DOHH2 (cell line): ENCODE results near the gene RPTOR.

Source experiments
- H3F3A ChIP-seq: fragments of 200-600 bp; sonication (generic), shearing (Covaris generic); 2 replicates; pipeline ENCODE4 v1.6.0; 2016; ENCODE audit warnings: antibody characterized with exemption, mild to moderate bottlenecking; ENCODE audit not compliant: control insufficient read depth, insufficient read depth
- H3K27ac ChIP-seq: fragments of 200-600 bp; sonication (generic); 2 replicates; pipeline ENCODE4 v1.5.1; 2014; ENCODE audit warnings: low read depth, mild to moderate bottlenecking, low read length, moderate library complexity
- H3K27me3 ChIP-seq: fragments of 200-600 bp; sonication (generic); 2 replicates; pipeline ENCODE4 v1.6.1; 2014; ENCODE audit warnings: mild to moderate bottlenecking, low read length, mixed read lengths; ENCODE audit not compliant: control insufficient read depth
- H3K36me3 ChIP-seq: fragments of 200-600 bp; sonication (generic); 2 replicates; pipeline ENCODE4 v1.6.1; 2014; ENCODE audit warnings: mild to moderate bottlenecking, low read length, moderate library complexity, mixed read lengths; ENCODE audit not compliant: control insufficient read depth
- H3K4me1 ChIP-seq: fragments of 200-600 bp; sonication (generic); 2 replicates; pipeline ENCODE4 v1.6.1; 2014; ENCODE audit warnings: mild to moderate bottlenecking, low read length, mixed read lengths; ENCODE audit not compliant: control insufficient read depth
- H3K4me2 ChIP-seq: fragments of 200-600 bp; sonication (generic); 2 replicates; pipeline ENCODE4 v1.6.0; 2014; ENCODE audit warnings: mild to moderate bottlenecking, low read length, moderate library complexity
- H3K4me3 ChIP-seq: fragments of 200-600 bp; sonication (generic); 2 replicates; pipeline ENCODE4 v1.5.1; 2014; ENCODE audit warnings: mild to moderate bottlenecking, low read length, mixed read lengths
- H3K79me2 ChIP-seq: fragments of 200-600 bp; sonication (generic); 2 replicates; pipeline ENCODE4 v1.6.1; 2014; ENCODE audit warnings: mild to moderate bottlenecking, low read length, mixed read lengths; ENCODE audit not compliant: control insufficient read depth
- H3K9me2 ChIP-seq: fragments of 200-600 bp; sonication (generic); replicated peaks from 2 replicates; pipeline ENCODE4 v1.6.1; 2014; ENCODE audit warnings: mild to moderate bottlenecking, low read length, mixed read lengths; ENCODE audit not compliant: control insufficient read depth
- H3K9me3 ChIP-seq: fragments of 200-600 bp; sonication (generic); 2 replicates; pipeline ENCODE4 v1.6.1; 2014; ENCODE audit warnings: antibody characterized with exemption, low read length, mixed read lengths; ENCODE audit not compliant: control insufficient read depth, insufficient read depth
- H4K20me1 ChIP-seq: fragments of 200-600 bp; sonication (generic); 2 replicates; pipeline ENCODE4 v1.6.0; 2014; ENCODE audit warnings: low read depth, mild to moderate bottlenecking, antibody characterized with exemption, low read length, moderate library complexity; ENCODE audit not compliant: control insufficient read depth, insufficient read depth
- EZH2phosphoT487 ChIP-seq: fragments of 200-600 bp; sonication (generic); IDR thresholded peaks from 2 replicates; pipeline ENCODE4 v1.6.1; 2017; ENCODE audit warnings: borderline replicate concordance, mild to moderate bottlenecking, antibody characterized with exemption, low read length, moderate library complexity, mixed read lengths
- TF ChIP-seq, protein P1 (sequence below): fragments of 200-600 bp; sonication (generic); IDR thresholded peaks from one replicate; pipeline ENCODE4 v1.5.1; 2014; ENCODE audit warnings: antibody characterized with exemption, mild to moderate bottlenecking, low read depth, low read length; ENCODE audit not compliant: poor library complexity, severe bottlenecking

RPTOR gene

DNA sequence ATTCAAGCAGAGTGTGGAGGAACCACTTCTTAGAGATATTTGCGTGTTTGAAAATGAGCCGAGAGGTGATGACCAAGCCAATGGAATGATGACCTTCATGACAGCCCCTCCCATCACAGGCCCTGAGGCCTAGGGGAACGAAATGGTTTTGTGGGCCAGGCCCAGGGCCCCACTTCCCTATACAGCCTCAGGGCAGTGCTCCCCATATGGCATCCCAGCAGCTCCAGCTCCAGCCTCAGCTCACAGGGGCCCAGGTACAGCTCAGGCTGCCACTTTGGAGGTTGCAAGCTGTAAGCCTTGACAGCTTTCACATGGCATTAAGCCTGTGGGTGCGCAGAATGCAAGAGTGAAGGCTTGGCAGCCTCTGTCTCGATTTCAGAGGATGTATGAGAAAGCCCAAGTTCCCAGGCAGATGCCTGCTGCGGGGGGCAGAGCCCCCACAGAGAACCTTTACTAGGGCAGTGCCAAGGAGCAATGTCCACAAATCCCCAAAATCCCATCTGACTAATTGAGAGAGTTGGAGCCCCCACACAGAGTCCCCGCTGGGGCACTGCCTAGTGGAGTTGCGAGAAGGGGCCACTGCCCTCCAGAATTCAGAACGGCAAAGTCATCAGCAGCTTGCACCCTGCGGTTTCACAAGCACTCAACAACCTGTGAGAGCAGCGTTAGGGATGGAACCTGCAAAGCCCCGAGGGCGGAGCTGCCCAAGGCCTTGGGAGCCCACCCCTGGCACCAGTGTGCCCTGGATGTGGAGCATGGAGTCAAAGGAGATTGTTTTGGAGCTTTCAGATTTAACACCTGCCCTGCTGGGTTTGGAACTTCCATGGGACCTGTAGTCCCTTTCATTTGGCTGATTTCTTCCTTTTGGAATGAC lies 468.2 kb downstream of the RPTOR start:
- Histone ChIP-seq H3K9me2 (no peaks in the 10 kb centered on the region), H3K36me3 (no peaks in the 10 kb centered on the region), H3F3A (no peaks in the 10 kb centered on the region), H3K4me1 (peaks cover under 1% of the 10 kb centered on the region; the same call in 1 of the 2 replicates), H3K79me2 (no peaks in the 10 kb centered on the region), H4K20me1 (no peaks in the 10 kb centered on the region), H3K4me2 (no peak overlapping the region), H3K4me3 (no peak overlapping the region), H3K9me3 (peaks cover 4% of the 10 kb centered on the region; the same call in 1 of the 2 replicates), H3K27me3 (peaks cover 8% of the 10 kb centered on the region), H3K27ac (no peak overlapping the region)
- no peak for TF ChIP-seq EZH2phosphoT487
- TF ChIP-seq, protein P1, sequence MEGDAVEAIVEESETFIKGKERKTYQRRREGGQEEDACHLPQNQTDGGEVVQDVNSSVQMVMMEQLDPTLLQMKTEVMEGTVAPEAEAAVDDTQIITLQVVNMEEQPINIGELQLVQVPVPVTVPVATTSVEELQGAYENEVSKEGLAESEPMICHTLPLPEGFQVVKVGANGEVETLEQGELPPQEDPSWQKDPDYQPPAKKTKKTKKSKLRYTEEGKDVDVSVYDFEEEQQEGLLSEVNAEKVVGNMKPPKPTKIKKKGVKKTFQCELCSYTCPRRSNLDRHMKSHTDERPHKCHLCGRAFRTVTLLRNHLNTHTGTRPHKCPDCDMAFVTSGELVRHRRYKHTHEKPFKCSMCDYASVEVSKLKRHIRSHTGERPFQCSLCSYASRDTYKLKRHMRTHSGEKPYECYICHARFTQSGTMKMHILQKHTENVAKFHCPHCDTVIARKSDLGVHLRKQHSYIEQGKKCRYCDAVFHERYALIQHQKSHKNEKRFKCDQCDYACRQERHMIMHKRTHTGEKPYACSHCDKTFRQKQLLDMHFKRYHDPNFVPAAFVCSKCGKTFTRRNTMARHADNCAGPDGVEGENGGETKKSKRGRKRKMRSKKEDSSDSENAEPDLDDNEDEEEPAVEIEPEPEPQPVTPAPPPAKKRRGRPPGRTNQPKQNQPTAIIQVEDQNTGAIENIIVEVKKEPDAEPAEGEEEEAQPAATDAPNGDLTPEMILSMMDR, result no peak

DNA sequence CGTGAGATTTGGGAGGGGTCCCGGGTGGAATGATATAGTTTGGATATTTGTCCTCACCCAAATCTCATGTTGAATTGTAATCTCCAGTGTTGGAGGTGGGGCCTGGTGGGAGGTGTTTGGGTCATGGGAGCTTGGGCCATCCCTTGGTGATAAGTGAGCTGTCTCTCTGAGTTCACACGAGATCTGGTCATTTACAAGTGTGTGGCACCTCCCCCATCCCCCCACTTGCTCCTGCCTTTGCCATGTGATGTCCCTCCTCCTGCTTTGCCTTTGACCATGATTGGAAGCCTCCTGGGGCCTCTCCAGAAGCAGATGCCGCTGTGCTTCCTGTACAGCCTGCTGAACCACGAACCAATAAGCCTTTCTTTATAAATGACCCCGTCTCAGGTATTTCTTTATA lies 469.0 kb downstream of the RPTOR start:
- Histone ChIP-seq H3K4me3 (no peak overlapping the region), H4K20me1 (no peaks in the 10 kb centered on the region), H3K36me3 (no peaks in the 10 kb centered on the region), H3K27me3 (peaks cover 17% of the 10 kb centered on the region), H3F3A (no peaks in the 10 kb centered on the region), H3K9me3 (peaks cover 4% of the 10 kb centered on the region; the same call in 1 of the 2 replicates), H3K27ac (no peak overlapping the region), H3K9me2 (no peaks in the 10 kb centered on the region), H3K79me2 (no peaks in the 10 kb centered on the region), H3K4me2 (no peak overlapping the region), H3K4me1 (peaks cover 6% of the 10 kb centered on the region)
- TF ChIP-seq EZH2phosphoT487, result no peak
- TF ChIP-seq, protein P1, result no peak

DNA sequence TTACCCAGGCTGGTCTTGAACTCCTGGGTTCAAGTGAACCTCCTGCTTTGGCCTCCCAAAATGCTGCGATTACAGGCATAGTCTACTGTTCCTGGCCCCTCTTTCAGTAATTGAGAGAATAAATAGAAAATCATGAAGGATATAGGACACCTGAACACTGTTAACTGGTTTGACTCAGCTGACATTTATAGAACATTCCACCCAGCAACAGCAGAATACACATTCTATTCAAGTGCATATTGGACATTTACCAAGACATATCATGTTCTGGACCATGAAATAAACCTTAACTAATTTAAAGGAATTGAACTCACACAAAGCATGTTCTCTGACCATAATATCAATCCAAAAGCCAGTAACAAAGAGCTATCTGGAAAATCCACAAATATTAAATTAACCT lies 470.5 kb downstream of the RPTOR start:
- Histone ChIP-seq H3K36me3 (no peaks in the 10 kb centered on the region), H4K20me1 (no peaks in the 10 kb centered on the region), H3K79me2 (no peaks in the 10 kb centered on the region), H3K9me3 (peaks cover 4% of the 10 kb centered on the region; the same call in 1 of the 2 replicates), H3F3A (no peaks in the 10 kb centered on the region), H3K27me3 (peaks cover 21% of the 10 kb centered on the region), H3K27ac (no peak overlapping the region), H3K4me3 (no peak overlapping the region), H3K4me1 (peaks cover 6% of the 10 kb centered on the region), H3K9me2 (no peaks in the 10 kb centered on the region), H3K4me2 (no peak overlapping the region)
- TF ChIP-seq, protein P1, result no peak
- TF ChIP-seq EZH2phosphoT487, result no peak
